Peyer's patch (tissue), 4 donors: ENCODE data around the gene NDRG4.

Experiments used
- CTCF ChIP-seq, 6 experiments: fragments of 450-650 bp in 4 of 6; fragments of 200-600 bp in 2 of 6; sonication (generic) in 1 of 6; IDR thresholded peaks; one replicate each; pipeline ENCODE4 v1.5.1; 2017 to 2019; ENCODE audit warnings: antibody characterized with exemption in 6 of 6, mild to moderate bottlenecking in 3 of 6, moderate library complexity in 1 of 6
- POLR2A ChIP-seq, 2 donors: fragments of 450-650 bp; IDR thresholded peaks; one replicate each; pipeline ENCODE4 v1.5.1; 2017; ENCODE audit warnings: antibody characterized with exemption in 2 of 2, mild to moderate bottlenecking in 2 of 2, moderate library complexity in 2 of 2

GRCh38 chr16:58537124-58537906, 37.4 kb downstream of the NDRG4 start:
- TF ChIP-seq CTCF (IDR thresholded peaks at IDR 0.05), result no peak
- no peak for TF ChIP-seq POLR2A (IDR thresholded peaks at IDR 0.05)
